ENCODE results near the gene SCAMP4.

Gene SCAMP4

GRCh38 chr19:1955171-1956121 is 50.2 kb downstream of the SCAMP4 start:
- no peak overlapping the region for H3K4me3 ChIP-seq (ENCODE audit: control insufficient read depth, low read depth, low read length)
- no peak for DNase-seq (ENCODE audit: low read depth)
- no peak for TF ChIP-seq CTCF (IDR thresholded peaks at IDR 0.05; ENCODE audit: control insufficient read depth, insufficient read depth, low read depth, low read length, missing control alignments)

- no peak overlapping the region for H3K4me3 ChIP-seq (ENCODE audit: control insufficient read depth, low read depth, low read length)
- no peak for TF ChIP-seq CTCF (IDR thresholded peaks at IDR 0.05; ENCODE audit: control insufficient read depth, insufficient read depth, low read depth, low read length, missing control alignments)
- DNase-seq (ENCODE audit: low read depth): no peak
Measured at GRCh38 chr19:1956122-1956494, 50.9 kb downstream of the SCAMP4 start.

GRCh38 chr19:1956868-1957492 is 51.8 kb downstream of the SCAMP4 start:
- no peak overlapping the region for H3K4me3 ChIP-seq (ENCODE audit: control insufficient read depth, low read depth, low read length)
- TF ChIP-seq CTCF (IDR thresholded peaks at IDR 0.05; ENCODE audit: control insufficient read depth, insufficient read depth, low read depth, low read length, missing control alignments): no peak
- DNase-seq (ENCODE audit: low read depth): no peak

- no peak overlapping the region for H3K4me3 ChIP-seq (ENCODE audit: control insufficient read depth, low read depth, low read length)
- DNase-seq (ENCODE audit: low read depth): no peak
- TF ChIP-seq CTCF (IDR thresholded peaks at IDR 0.05; ENCODE audit: control insufficient read depth, insufficient read depth, low read depth, low read length, missing control alignments): no peak
Measured at GRCh38 chr19:1957562-1958248, 52.5 kb downstream of the SCAMP4 start.

GRCh38 chr19:1959928-1960589 is 54.9 kb downstream of the SCAMP4 start:
- TF ChIP-seq CTCF (IDR thresholded peaks at IDR 0.05; ENCODE audit: control insufficient read depth, insufficient read depth, low read depth, low read length, missing control alignments): no peak
- DNase-seq (ENCODE audit: low read depth): no peak
- H3K4me3 ChIP-seq (ENCODE audit: control insufficient read depth, low read depth, low read length): no peak overlapping the region
